Measurements from ENCODE around the gene SMIM10L1. TPM values are rescaled to one million over a fixed set of nuclear protein-coding genes. Genes with fewer than 3 reads are reported as not detected.
A peak's percentile ranks its signal among the peaks of the same experiment; 100 is the strongest.

Gene SMIM10L1
- total RNA-seq, 1 donor = 6.9 TPM

- H3K4me3 ChIP-seq (ENCODE audit: insufficient read depth, low read length) = no peak overlapping the region
- DNase-seq (ENCODE audit: insufficient read length, low spot score, missing footprints) = peak; percentile 55
- H4K20me1 ChIP-seq (ENCODE audit: insufficient read depth, low read length) = peaks cover 34% of the 10 kb centered on the region
- H3K79me2 ChIP-seq (ENCODE audit: insufficient read depth, low read length) = peaks cover 93% of the 10 kb centered on the region
- peaks cover 18% of the 10 kb centered on the region for H3K4me1 ChIP-seq (ENCODE audit: insufficient read depth, low read length)
- H3K27me3 ChIP-seq (ENCODE audit: insufficient read depth, low read length) = no peaks in the 10 kb centered on the region
- H3K9me3 ChIP-seq (ENCODE audit: low read depth, low read length) = no peaks in the 10 kb centered on the region
- no peak for TF ChIP-seq CTCF (IDR thresholded peaks at IDR 0.05; ENCODE audit: extremely low read depth, low read depth, low read length)
- H3K27ac ChIP-seq (ENCODE audit: low read depth, low read length) = no peak overlapping the region
- H3K36me3 ChIP-seq (ENCODE audit: insufficient read depth, low read length) = no peaks in the 10 kb centered on the region
- H2AFZ ChIP-seq (ENCODE audit: low read length) = no peak overlapping the region
- H3K4me2 ChIP-seq (ENCODE audit: insufficient read depth, low read length) = no peak overlapping the region
Measured at GRCh38 chr12:11166300-11166699, 4.7 kb upstream of the SMIM10L1 start.

- no peak for TF ChIP-seq CTCF (IDR thresholded peaks at IDR 0.05; ENCODE audit: extremely low read depth, low read depth, low read length)
- Histone ChIP-seq H3K4me1 (ENCODE audit: insufficient read depth, low read length) (peaks cover 18% of the 10 kb centered on the region), H3K36me3 (ENCODE audit: insufficient read depth, low read length) (no peaks in the 10 kb centered on the region), H3K9me3 (ENCODE audit: low read depth, low read length) (no peaks in the 10 kb centered on the region), H3K27me3 (ENCODE audit: insufficient read depth, low read length) (no peaks in the 10 kb centered on the region), H3K4me3 (ENCODE audit: insufficient read depth, low read length) (peak overlapping the region; percentile 93), H3K79me2 (ENCODE audit: insufficient read depth, low read length) (peaks cover 91% of the 10 kb centered on the region), H4K20me1 (ENCODE audit: insufficient read depth, low read length) (peaks cover 39% of the 10 kb centered on the region), H3K27ac (ENCODE audit: low read depth, low read length) (peak overlapping the region; percentile 91), H3K4me2 (ENCODE audit: insufficient read depth, low read length) (peak overlapping the region; percentile 97), H2AFZ (ENCODE audit: low read length) (peak overlapping the region; percentile 94)
- no peak for DNase-seq (ENCODE audit: insufficient read length, low spot score, missing footprints)
Measured at GRCh38 chr12:11170810-11171144, 217 bp upstream of the SMIM10L1 start.

- H3K36me3 ChIP-seq (ENCODE audit: insufficient read depth, low read length) = no peaks in the 10 kb centered on the region
- H3K9me3 ChIP-seq (ENCODE audit: low read depth, low read length) = no peaks in the 10 kb centered on the region
- H3K27ac ChIP-seq (ENCODE audit: low read depth, low read length) = peak overlapping the region; percentile 91
- H3K4me1 ChIP-seq (ENCODE audit: insufficient read depth, low read length) = peaks cover 18% of the 10 kb centered on the region
- DNase-seq (ENCODE audit: insufficient read length, low spot score, missing footprints) = peak; percentile 27
- TF ChIP-seq CTCF (IDR thresholded peaks at IDR 0.05; ENCODE audit: extremely low read depth, low read depth, low read length) = no peak
- peak overlapping the region; percentile 95 for H2AFZ ChIP-seq (ENCODE audit: low read length)
- peak overlapping the region; percentile 93 for H3K4me3 ChIP-seq (ENCODE audit: insufficient read depth, low read length)
- peak overlapping the region; percentile 97 for H3K4me2 ChIP-seq (ENCODE audit: insufficient read depth, low read length)
- H3K27me3 ChIP-seq (ENCODE audit: insufficient read depth, low read length) = no peaks in the 10 kb centered on the region
- H3K79me2 ChIP-seq (ENCODE audit: insufficient read depth, low read length) = peaks cover 89% of the 10 kb centered on the region
- peaks cover 27% of the 10 kb centered on the region for H4K20me1 ChIP-seq (ENCODE audit: insufficient read depth, low read length)
Measured at GRCh38 chr12:11171969-11172675, 1.1 kb downstream of the SMIM10L1 start.

- no peaks in the 10 kb centered on the region for H3K9me3 ChIP-seq (ENCODE audit: low read depth, low read length)
Measured at GRCh38 chr12:11174022-11174421, 3.0 kb downstream of the SMIM10L1 start.

More at GRCh38 chr12:11174022-11174421, 3.0 kb downstream of the SMIM10L1 start:
- Histone ChIP-seq H3K27me3 (ENCODE audit: insufficient read depth, low read length) (no peaks in the 10 kb centered on the region), H3K4me2 (ENCODE audit: insufficient read depth, low read length) (no peak overlapping the region), H3K79me2 (ENCODE audit: insufficient read depth, low read length) (peaks cover 78% of the 10 kb centered on the region), H4K20me1 (ENCODE audit: insufficient read depth, low read length) (peaks cover 26% of the 10 kb centered on the region), H2AFZ (ENCODE audit: low read length) (no peak overlapping the region), H3K36me3 (ENCODE audit: insufficient read depth, low read length) (no peaks in the 10 kb centered on the region), H3K27ac (ENCODE audit: low read depth, low read length) (no peak overlapping the region), H3K4me1 (ENCODE audit: insufficient read depth, low read length) (peaks cover 15% of the 10 kb centered on the region), H3K4me3 (ENCODE audit: insufficient read depth, low read length) (no peak overlapping the region)
- no peak for DNase-seq (ENCODE audit: insufficient read length, low spot score, missing footprints)
- no peak for TF ChIP-seq CTCF (IDR thresholded peaks at IDR 0.05; ENCODE audit: extremely low read depth, low read depth, low read length)
